ENCODE data around the gene CHIT1. TPM values are rescaled to one million over a fixed set of nuclear protein-coding genes. Genes with fewer than 3 reads are reported as not detected.

The CHIT1 gene
- total and polyA plus RNA-seq, 9 of the 15 experiments (the other 6 are each of a cell fraction or from before 2014, with no cell fraction given) = not detected

DNA sequence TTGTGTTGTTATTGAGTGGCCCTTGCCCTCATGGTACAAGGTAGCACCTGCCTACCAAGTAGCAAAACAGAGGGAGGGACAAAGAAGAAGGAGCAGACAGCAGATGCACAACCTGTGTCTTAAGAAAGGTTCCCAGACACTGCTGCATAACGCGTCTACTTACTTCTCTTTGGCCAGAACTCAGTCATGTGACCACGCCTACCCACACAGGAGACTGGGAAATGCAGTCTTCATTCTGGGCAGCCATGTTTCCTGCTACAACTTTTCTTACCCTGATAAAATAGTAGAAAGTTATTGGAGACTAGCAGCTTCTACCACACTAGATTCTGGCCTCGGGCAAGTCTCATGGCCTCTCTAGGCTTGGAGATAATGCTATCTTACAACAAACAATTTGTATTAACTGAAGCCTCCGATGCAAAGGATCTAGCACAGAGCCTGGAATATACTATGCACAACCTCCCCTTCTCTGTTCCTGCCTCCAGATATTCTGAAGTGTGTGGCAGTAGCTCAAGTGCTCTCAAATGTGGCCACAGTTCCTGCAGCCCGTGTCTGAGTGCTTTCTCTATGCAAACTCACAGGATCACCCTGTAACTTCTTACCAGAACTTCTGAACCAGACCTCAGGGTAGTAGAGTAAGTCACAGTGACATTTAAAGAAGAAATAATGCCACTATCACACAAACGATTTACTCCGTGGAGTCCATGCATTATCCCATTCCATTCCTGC is 41.7 kb upstream of the CHIT1 start (continued):
- no peak for TF ChIP-seq NFXL1 (CRISPR knock-in tag; IDR thresholded peaks at IDR 0.05)
- TF ChIP-seq, protein P1, sequence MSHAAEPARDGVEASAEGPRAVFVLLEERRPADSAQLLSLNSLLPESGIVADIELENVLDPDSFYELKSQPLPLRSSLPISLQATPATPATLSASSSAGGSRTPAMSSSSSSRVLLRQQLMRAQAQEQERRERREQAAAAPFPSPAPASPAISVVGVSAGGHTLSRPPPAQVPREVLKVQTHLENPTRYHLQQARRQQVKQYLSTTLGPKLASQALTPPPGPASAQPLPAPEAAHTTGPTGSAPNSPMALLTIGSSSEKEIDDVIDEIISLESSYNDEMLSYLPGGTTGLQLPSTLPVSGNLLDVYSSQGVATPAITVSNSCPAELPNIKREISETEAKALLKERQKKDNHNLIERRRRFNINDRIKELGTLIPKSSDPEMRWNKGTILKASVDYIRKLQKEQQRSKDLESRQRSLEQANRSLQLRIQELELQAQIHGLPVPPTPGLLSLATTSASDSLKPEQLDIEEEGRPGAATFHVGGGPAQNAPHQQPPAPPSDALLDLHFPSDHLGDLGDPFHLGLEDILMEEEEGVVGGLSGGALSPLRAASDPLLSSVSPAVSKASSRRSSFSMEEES (CRISPR knock-in tag; IDR thresholded peaks at IDR 0.05) = peak; percentile 99
- TF ChIP-seq, protein P2, sequence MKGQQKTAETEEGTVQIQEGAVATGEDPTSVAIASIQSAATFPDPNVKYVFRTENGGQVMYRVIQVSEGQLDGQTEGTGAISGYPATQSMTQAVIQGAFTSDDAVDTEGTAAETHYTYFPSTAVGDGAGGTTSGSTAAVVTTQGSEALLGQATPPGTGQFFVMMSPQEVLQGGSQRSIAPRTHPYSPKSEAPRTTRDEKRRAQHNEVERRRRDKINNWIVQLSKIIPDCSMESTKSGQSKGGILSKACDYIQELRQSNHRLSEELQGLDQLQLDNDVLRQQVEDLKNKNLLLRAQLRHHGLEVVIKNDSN (CRISPR knock-in tag; IDR thresholded peaks at IDR 0.05) = peak; percentile 94
- no peak for TF ChIP-seq ZNF444 (CRISPR knock-in tag; IDR thresholded peaks at IDR 0.05)
- TF ChIP-seq, protein P3, sequence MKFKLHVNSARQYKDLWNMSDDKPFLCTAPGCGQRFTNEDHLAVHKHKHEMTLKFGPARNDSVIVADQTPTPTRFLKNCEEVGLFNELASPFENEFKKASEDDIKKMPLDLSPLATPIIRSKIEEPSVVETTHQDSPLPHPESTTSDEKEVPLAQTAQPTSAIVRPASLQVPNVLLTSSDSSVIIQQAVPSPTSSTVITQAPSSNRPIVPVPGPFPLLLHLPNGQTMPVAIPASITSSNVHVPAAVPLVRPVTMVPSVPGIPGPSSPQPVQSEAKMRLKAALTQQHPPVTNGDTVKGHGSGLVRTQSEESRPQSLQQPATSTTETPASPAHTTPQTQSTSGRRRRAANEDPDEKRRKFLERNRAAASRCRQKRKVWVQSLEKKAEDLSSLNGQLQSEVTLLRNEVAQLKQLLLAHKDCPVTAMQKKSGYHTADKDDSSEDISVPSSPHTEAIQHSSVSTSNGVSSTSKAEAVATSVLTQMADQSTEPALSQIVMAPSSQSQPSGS (CRISPR knock-in tag; IDR thresholded peaks at IDR 0.05) = no peak
- TF ChIP-seq, protein P4, sequence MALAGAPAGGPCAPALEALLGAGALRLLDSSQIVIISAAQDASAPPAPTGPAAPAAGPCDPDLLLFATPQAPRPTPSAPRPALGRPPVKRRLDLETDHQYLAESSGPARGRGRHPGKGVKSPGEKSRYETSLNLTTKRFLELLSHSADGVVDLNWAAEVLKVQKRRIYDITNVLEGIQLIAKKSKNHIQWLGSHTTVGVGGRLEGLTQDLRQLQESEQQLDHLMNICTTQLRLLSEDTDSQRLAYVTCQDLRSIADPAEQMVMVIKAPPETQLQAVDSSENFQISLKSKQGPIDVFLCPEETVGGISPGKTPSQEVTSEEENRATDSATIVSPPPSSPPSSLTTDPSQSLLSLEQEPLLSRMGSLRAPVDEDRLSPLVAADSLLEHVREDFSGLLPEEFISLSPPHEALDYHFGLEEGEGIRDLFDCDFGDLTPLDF (CRISPR knock-in tag; IDR thresholded peaks at IDR 0.05) = no peak
- TF ChIP-seq ILF3 (IDR thresholded peaks at IDR 0.05; ENCODE audit: borderline replicate concordance) = no peak
- no peak for TF ChIP-seq KLF16 (IDR thresholded peaks at IDR 0.05)
- TF ChIP-seq CREB1 (IDR thresholded peaks at IDR 0.05) = peak; percentile 28; the same call in 1 of the 2 replicates
- TF ChIP-seq CREB1 (CRISPR knock-in tag; IDR thresholded peaks at IDR 0.05) = no peak
- TF ChIP-seq STAG1 (CRISPR knock-in tag; IDR thresholded peaks at IDR 0.05; ENCODE audit: borderline replicate concordance) = no peak
- TF ChIP-seq ZNF766 (CRISPR knock-in tag; conservative IDR thresholded peaks at IDR 0.05) = no peak; the same call in 1 of the 2 replicates
- no peak for TF ChIP-seq MYC (IDR thresholded peaks at IDR 0.05; ENCODE audit: low read depth, low read length)
- no peak for TF ChIP-seq MYC (CRISPR knock-in tag; IDR thresholded peaks at IDR 0.05; ENCODE audit: borderline replicate concordance, low read depth)
- no peak for TF ChIP-seq DMBX1 (CRISPR knock-in tag; IDR thresholded peaks at IDR 0.05; ENCODE audit: borderline replicate concordance)
- no peak for TF ChIP-seq CHCHD3 (CRISPR knock-in tag; IDR thresholded peaks at IDR 0.05)
- TF ChIP-seq, protein P5, sequence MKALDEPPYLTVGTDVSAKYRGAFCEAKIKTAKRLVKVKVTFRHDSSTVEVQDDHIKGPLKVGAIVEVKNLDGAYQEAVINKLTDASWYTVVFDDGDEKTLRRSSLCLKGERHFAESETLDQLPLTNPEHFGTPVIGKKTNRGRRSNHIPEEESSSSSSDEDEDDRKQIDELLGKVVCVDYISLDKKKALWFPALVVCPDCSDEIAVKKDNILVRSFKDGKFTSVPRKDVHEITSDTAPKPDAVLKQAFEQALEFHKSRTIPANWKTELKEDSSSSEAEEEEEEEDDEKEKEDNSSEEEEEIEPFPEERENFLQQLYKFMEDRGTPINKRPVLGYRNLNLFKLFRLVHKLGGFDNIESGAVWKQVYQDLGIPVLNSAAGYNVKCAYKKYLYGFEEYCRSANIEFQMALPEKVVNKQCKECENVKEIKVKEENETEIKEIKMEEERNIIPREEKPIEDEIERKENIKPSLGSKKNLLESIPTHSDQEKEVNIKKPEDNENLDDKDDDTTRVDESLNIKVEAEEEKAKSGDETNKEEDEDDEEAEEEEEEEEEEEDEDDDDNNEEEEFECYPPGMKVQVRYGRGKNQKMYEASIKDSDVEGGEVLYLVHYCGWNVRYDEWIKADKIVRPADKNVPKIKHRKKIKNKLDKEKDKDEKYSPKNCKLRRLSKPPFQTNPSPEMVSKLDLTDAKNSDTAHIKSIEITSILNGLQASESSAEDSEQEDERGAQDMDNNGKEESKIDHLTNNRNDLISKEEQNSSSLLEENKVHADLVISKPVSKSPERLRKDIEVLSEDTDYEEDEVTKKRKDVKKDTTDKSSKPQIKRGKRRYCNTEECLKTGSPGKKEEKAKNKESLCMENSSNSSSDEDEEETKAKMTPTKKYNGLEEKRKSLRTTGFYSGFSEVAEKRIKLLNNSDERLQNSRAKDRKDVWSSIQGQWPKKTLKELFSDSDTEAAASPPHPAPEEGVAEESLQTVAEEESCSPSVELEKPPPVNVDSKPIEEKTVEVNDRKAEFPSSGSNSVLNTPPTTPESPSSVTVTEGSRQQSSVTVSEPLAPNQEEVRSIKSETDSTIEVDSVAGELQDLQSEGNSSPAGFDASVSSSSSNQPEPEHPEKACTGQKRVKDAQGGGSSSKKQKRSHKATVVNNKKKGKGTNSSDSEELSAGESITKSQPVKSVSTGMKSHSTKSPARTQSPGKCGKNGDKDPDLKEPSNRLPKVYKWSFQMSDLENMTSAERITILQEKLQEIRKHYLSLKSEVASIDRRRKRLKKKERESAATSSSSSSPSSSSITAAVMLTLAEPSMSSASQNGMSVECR (CRISPR knock-in tag; IDR thresholded peaks at IDR 0.05) = no peak
- no peak for TF ChIP-seq IRF2 (CRISPR knock-in tag; IDR thresholded peaks at IDR 0.05)
- TF ChIP-seq RBM22 (IDR thresholded peaks at IDR 0.05; ENCODE audit: low read depth, low read length, poor library complexity, severe bottlenecking) = no peak
